Coronary artery (tissue), 2 donors: Measurements from ENCODE around the gene NUP188.

Source experiments
- DNase-seq: peaks from one replicate; pipeline ENCODE4 v3.0.0-alpha.2; 2017; ENCODE audit warnings: low spot score
- H3K27ac ChIP-seq, 2 donors: fragments of 200-600 bp; sonication (generic); one replicate each; pipeline ENCODE4 v1.5.1; 2016 to 2019
- H3K4me3 ChIP-seq: fragments of 200-600 bp; sonication (generic); 2 replicates; pipeline ENCODE4 v1.5.1; 2016; ENCODE audit warnings: mild to moderate bottlenecking, moderate library complexity
- CTCF ChIP-seq: fragments of 200-600 bp; sonication (generic); IDR thresholded peaks from one replicate; pipeline ENCODE4 v1.5.1; 2019; ENCODE audit warnings: antibody characterized with exemption

The NUP188 gene

GRCh38 chr9:129036923-129037766 is 89.6 kb downstream of the NUP188 start:
- H3K27ac ChIP-seq: peak overlapping the region; percentile 66 to 87
- DNase-seq: no peak
- H3K4me3 ChIP-seq: peak overlapping the region; percentile 94

DNA sequence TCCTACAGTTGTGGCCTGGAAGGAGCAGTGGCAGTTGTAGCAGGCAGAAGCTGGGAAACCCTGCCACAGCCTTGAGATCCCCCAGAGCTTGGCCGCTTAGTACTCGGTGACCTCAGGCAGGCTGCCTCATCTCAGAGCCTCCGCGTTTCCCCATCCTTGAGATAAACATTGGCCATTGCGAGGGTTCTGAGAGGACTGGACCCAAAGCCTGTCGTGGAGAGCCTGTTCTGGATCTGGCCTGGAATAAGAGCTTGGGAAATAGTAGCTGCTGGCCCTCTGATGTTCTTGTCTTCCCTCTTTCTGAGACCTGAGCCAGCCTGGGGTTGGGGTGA is 90.2 kb downstream of the NUP188 start:
- no peak for TF ChIP-seq CTCF
- DNase-seq: no peak
- peak overlapping the region; percentile 94 for H3K4me3 ChIP-seq
- H3K27ac ChIP-seq: peak overlapping the region; percentile 66 to 87

More at GRCh38 chr9:129036923-129037766, 89.6 kb downstream of the NUP188 start:
- TF ChIP-seq CTCF: no peak

GRCh38 chr9:129038109-129038852 is 90.8 kb downstream of the NUP188 start:
- H3K27ac ChIP-seq: peak overlapping the region in 1 of 2 donors; percentile 87
- no peak for TF ChIP-seq CTCF
- DNase-seq: no peak
- peak overlapping the region; percentile 94 for H3K4me3 ChIP-seq

GRCh38 chr9:129040113-129040643 is 92.7 kb downstream of the NUP188 start:
- H3K4me3 ChIP-seq: no peak overlapping the region
- TF ChIP-seq CTCF: no peak
- H3K27ac ChIP-seq: no peak overlapping the region
- DNase-seq: no peak

DNA sequence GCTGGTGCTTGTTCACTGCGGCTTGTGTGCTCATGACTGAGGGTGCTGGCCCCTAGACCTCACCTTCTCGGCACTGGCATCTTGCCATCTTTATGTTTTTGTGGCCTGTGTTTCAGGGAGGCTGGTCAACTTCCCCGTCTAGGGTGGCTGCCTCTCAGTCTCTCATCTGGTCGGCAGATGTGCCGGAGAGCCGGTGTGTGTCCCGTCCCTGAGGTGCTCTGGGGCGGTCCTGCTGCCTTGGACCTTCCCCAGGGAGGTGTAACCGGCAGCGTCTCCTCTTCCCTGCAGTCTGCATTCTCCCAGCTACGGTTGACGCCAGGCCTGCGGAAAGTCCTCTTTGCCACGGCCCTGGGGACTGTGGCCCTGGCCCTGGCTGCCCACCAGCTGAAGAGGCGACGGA is 94.5 kb downstream of the NUP188 start:
- Histone ChIP-seq H3K4me3 (no peak overlapping the region), H3K27ac (no peak overlapping the region)
- DNase-seq: no peak
- no peak for TF ChIP-seq CTCF

DNA sequence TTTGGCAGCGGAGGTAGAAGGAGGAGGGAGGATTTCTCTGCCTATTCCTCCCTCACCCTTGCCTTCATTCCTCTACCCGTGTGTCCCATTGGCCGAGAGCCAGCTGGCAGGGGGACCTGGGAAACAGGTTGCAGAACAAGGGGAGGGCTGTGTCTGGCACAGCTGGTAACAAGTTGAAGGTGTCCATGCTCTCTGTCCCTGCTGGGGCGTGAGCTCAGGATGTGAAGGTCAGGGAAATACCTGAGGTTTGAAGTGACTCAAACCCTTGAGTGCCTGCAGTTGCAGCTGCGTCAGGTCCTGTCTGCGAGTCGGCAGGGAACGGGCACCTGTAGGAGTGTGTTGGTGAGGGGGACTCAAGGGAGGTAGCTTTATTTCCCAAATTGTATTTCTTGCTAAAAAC is 105.1 kb downstream of the NUP188 start:
- TF ChIP-seq CTCF: no peak
- Histone ChIP-seq H3K27ac (no peak overlapping the region), H3K4me3 (no peak overlapping the region)
- no peak for DNase-seq
